Breast epithelium (tissue), 3 donors: ENCODE data around the gene LDLRAD1.

ENCODE experiments used
- POLR2A ChIP-seq: fragments of 450-650 bp; IDR thresholded peaks from one replicate; pipeline ENCODE4 v1.6.1; 2016; ENCODE audit warnings: antibody characterized with exemption, mild to moderate bottlenecking, moderate library complexity
- TF ChIP-seq, protein P1 (sequence below), 3 donors: fragments of 450-650 bp; IDR thresholded peaks; one replicate each; pipeline ENCODE4 v1.5.1; 2016 to 2017; ENCODE audit warnings: antibody characterized with exemption in 3 of 3, mild to moderate bottlenecking in 3 of 3, moderate library complexity in 3 of 3

DNA sequence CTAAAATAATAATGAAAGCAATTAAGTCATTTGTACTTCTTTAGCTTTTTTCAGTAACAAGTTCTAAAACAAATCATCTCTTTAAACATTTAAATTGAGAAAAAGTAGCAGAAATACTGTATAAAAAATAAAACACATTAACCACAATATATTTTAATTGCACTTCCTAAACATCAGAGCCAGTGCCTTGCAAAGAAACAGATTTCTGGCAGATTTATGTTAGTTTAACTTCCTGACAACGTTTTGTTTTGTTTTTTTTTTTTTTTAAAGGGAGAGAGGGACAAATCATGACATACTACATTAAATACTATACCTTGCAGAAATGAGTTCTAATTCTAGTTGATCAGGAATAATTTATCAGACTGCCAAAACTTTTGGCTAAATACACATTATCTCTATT lies 23.8 kb upstream of the LDLRAD1 start:
- TF ChIP-seq, protein P1, sequence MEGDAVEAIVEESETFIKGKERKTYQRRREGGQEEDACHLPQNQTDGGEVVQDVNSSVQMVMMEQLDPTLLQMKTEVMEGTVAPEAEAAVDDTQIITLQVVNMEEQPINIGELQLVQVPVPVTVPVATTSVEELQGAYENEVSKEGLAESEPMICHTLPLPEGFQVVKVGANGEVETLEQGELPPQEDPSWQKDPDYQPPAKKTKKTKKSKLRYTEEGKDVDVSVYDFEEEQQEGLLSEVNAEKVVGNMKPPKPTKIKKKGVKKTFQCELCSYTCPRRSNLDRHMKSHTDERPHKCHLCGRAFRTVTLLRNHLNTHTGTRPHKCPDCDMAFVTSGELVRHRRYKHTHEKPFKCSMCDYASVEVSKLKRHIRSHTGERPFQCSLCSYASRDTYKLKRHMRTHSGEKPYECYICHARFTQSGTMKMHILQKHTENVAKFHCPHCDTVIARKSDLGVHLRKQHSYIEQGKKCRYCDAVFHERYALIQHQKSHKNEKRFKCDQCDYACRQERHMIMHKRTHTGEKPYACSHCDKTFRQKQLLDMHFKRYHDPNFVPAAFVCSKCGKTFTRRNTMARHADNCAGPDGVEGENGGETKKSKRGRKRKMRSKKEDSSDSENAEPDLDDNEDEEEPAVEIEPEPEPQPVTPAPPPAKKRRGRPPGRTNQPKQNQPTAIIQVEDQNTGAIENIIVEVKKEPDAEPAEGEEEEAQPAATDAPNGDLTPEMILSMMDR (IDR thresholded peaks at IDR 0.05), result no peak
- TF ChIP-seq POLR2A, result no peak
